MG63 (cell line): Measurements from ENCODE around the gene P2RY4. TPM values are rescaled to one million over a fixed set of nuclear protein-coding genes. Genes with fewer than 3 reads are reported as not detected.

Experiments used
- total RNA-seq: library from RNA; depleted of rRNA; stranded (reverse); fragments of >200 nt; shearing (Covaris generic); gene quantifications from 2 replicates; pipeline ENCODE4 v1.2.3, GENCODE V29; 2014; ENCODE audit warnings: low replicate concordance; rRNA removed

P2RY4 gene
- total RNA-seq, 1 experiment from 2014 or later = not detected

Other genes starting within 250 kb of the P2RY4 start
- gene AWAT2, start 210.3 kb downstream of the P2RY4 start, total RNA-seq = not detected in 2 replicates
- not detected in 2 replicates for gene OTUD6A, start 197.7 kb downstream of the P2RY4 start, total RNA-seq
- 55.2 and 59.5 TPM in 2 replicates for gene IGBP1, start 126.8 kb downstream of the P2RY4 start, total RNA-seq
- not detected in 2 replicates for gene DGAT2L6, start 82.7 kb downstream of the P2RY4 start, total RNA-seq
- gene AWAT1, start 25.5 kb downstream of the P2RY4 start, total RNA-seq = not detected in 2 replicates
- gene ARR3, start 8.1 kb upstream of the P2RY4 start, total RNA-seq = not detected in 2 replicates
- gene RAB41, start 22.0 kb upstream of the P2RY4 start, total RNA-seq = not detected in 2 replicates
- 80.6 and 82.4 TPM in 2 replicates for gene PDZD11, start 29.7 kb upstream of the P2RY4 start, total RNA-seq
- 26.6 and 30.0 TPM in 2 replicates for gene KIF4A, start 29.9 kb upstream of the P2RY4 start, total RNA-seq
- 0.43 TPM in 1 of 2 replicates, not detected in the other for gene GDPD2, start 163.1 kb upstream of the P2RY4 start, total RNA-seq
- gene DLG3, start 184.6 kb upstream of the P2RY4 start, total RNA-seq = 1.5 and 1.9 TPM in 2 replicates